HG03342 (cell line): ENCODE data around the gene MACROD2.
"Not testable (repeated sequence)": the region's sequence is repeated elsewhere in the genome, so short reads cannot be mapped to it uniquely, and the experiment has no call there.

ENCODE experiments used
- ATAC-seq: cut with Tn5 transposase; IDR thresholded peaks from one replicate; pipeline ENCODE4 v1.9.1; 2021; ENCODE audit warnings: mild to moderate bottlenecking, moderate library complexity; ENCODE audit not compliant: unreplicated experiment

Gene MACROD2

DNA sequence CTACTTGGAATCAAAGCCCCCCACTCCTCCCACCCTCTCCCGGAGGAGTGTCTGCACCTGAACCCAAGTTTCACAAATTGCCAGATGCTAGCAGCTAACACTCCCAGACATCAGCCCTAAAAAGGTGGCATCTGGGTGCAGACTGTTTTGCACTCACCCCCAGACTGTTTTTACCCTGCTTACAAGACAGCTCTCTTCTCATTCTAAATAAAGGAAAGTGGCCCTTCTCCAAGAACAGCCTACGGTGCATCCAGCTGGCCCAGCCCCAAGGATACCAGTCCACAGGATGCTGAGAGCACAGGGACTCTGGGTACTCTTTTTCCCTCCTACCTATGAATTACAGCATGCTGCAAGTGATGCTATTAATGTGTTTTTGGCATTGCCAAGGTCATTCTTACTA is 1184.1 kb downstream of the MACROD2 start:
- no peak for ATAC-seq

- ATAC-seq: no peak
Measured at GRCh38 chr20:15179781-15180180, 1184.5 kb downstream of the MACROD2 start.

GRCh38 chr20:15185322-15185721 is 1190.0 kb downstream of the MACROD2 start:
- ATAC-seq: no peak

DNA sequence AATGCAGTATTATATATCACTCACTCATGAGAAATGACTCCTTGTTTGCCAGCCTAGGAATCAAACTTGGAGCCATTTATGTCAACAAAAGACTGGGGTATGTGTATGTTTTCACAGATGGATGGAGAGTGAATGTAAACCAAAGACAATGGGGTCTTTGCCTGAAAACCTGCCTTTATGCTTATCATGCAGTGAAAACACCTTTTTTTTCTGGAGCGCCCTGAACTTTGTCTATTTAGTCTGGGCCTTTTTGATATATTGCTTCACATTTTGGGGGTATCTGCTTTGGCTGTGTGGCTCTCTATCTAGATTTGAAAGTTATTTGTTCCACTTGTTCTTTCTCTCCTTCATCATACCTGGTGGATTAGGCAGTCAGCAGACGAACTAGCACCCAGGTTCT is 1190.6 kb downstream of the MACROD2 start:
- no peak for ATAC-seq

DNA sequence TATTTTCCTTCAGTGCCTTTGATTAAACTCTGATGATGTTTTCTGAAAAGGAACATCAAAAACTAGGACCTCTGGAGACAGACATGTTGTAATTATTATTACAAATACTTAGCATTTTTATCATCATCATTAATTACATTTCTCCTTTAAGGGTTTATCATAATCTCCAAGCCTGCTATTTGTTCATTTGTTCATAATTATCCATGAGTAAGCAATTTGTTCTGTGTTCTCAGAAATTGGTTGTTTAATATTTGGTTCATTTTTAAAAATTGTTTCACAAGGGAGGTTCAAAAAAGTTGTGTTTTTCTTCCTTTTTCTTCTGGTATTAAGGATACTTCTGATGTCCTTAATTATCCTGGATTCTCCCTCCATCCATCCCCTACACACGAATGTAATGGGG is 1192.3 kb downstream of the MACROD2 start:
- ATAC-seq: no peak

DNA sequence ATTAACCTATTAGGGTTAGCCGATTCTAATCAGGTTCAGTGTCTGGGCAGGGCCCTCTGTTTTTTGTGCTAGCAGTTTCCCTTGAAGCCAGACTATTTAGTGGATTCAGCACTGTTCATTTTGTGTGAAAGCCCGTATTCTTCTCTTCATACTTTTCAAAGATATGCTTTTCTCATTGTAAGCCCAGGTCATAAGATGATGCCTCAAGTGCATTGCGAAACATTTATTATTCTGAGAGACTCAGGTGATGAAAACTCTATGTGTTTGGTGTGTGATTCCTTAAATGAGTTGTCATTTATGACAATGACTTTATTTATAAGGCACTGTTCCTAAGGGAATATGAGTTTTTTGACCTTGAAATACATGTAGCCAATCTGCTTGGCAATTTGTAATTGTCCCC is 1193.1 kb downstream of the MACROD2 start:
- ATAC-seq: no peak

GRCh38 chr20:15191082-15191723 is 1195.9 kb downstream of the MACROD2 start:
- ATAC-seq: no peak

DNA sequence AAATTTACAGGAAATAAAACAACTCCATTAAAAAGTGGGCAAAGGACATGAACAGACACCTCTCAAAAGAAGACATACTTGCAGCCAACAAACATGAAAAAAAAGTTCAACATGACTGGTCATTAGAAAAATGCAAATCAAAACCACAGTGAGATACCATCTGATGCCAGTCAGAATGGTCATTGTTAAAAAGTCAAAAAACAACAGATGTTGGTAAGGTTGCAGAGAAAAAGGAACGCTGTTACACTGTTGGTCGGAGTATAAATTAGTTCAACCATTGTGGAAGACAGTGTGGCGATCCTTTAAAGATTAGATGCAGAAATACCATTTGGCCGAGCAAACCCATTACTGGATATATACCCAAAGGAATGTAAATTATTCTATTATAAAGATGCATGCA is 1200.1 kb downstream of the MACROD2 start:
- ATAC-seq: no peak

DNA sequence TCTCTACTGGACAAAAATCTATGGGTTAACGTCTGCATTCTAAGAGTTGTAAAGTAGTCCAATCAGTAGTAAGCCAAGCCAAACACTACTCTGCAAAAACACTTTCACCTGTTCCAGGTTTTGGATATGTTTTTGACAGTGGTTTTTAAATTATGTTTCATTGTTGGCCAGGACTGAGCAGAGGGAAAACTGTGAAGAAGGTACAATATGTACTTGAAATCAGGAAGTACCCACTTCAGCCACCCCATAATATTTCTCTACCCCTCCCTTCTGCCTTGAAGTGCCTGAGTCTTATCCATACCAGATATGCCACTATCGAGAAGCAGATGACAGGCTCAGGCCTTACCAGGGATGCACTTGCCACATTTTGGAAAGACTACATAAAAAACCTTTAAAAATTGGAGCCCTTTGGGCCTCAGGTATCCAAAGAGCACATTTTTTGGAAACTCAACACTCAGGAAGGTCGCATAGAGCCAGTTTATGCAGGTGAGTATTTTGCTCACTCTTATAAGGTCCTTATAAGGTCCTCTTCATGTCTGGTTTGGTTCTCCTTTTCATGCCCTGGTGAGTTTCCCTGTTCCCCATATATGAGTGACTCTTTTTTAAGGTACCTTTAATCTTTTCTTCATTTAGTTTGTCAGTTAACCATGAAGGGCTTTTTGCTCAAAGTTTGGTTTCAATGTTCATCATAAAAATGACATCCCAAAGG is 1201.4 kb downstream of the MACROD2 start:
- ATAC-seq: no peak

DNA sequence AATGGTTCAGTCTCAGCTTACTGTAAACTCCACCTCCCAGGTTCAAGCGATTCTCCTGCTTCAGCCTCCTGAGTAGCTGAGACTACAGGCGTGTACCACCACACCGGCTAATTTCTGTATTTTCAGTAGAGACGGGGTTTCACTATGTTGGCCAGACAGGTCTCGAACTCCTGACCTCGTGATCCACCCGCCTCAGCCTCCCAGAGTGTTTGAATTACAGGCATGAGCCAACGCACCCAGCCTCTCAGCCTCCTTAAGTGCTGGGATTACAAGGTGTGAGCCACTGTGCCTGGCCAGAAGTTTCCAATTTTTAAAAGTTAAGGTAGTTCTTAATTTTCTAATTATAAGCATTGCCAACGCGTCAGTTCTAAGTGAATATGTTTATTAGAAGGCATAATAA is 1202.7 kb downstream of the MACROD2 start:
- not testable (repeated sequence) for ATAC-seq

- peak; percentile 33 for ATAC-seq
Measured at GRCh38 chr20:15199698-15200097, 1204.4 kb downstream of the MACROD2 start.

GRCh38 chr20:15200147-15200565 is 1204.8 kb downstream of the MACROD2 start:
- peak; percentile 76 for ATAC-seq

DNA sequence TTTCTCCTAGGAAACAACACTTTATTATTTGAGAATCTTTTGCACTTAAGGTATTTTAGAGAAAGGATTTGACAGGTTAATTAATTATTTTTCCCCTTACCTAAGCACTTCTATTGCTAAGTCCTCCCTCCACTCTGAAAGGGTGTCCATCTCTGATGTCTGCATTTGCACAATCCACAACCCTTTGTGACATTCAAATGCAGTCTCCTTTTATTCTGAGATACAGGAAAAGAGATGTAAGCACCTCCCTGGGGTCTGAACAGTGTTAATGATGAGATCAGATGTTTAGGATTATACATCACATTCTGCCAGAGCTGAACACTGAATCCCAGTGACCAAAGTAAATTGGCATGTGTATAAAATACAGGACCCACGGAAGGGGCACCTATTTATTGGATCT is 1206.3 kb downstream of the MACROD2 start:
- ATAC-seq: no peak

DNA sequence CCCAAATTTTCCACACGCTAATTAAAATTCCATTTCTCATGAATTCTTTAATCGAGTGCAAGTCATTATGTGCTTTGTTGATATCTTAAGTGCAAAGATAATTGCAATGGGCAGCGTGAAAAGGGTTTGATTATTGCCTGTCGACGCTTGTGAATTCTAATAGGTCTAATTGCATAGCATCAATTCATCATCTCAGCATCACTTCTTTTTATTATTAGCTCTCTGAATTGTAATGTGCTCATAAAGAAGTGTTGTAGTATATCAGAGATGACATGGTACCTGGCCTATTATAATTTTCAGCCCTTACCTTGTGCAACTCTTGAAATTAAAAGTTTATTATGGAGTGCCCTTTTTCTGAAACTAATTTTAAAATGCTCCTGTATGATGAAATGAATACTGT is 1208.9 kb downstream of the MACROD2 start:
- no peak for ATAC-seq

DNA sequence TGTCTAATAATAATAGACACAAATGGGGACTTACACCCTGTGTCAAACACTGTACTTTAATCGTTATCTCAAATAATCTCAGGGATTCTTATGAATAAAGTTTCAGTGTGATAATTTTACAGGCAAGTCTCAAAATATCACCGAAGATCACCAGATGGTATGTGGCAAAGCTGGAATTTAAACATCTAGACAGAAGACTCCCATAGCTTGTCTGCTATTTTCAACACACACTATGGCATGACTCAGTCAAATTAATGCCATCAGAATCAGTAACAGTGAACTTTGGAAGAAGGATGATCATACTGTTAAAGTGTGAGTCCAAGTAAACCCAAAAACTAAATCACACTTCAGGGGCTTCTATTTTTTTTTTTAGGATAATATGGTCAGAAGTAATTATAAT is 1209.7 kb downstream of the MACROD2 start:
- no peak for ATAC-seq

DNA sequence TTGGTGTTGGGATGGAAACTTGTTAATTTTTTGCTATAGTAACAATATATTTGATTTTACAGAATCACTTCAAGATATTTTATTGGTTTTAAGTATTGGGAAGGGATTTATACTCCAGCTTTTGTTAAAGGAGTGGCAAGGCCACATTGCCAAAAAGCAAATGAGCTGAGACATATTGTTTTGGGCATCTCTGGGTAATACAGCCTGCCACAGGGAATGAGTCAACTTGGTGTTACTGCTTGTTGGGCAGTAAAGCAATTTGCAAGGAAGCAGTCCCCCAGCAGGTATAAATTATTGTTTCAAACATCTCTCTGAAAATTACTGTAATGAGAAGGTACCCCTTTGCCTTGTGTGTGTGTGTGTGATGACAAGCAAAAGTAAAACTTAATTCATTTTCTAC is 1210.4 kb downstream of the MACROD2 start:
- no peak for ATAC-seq

GRCh38 chr20:15209537-15209936 is 1214.2 kb downstream of the MACROD2 start:
- no peak for ATAC-seq

DNA sequence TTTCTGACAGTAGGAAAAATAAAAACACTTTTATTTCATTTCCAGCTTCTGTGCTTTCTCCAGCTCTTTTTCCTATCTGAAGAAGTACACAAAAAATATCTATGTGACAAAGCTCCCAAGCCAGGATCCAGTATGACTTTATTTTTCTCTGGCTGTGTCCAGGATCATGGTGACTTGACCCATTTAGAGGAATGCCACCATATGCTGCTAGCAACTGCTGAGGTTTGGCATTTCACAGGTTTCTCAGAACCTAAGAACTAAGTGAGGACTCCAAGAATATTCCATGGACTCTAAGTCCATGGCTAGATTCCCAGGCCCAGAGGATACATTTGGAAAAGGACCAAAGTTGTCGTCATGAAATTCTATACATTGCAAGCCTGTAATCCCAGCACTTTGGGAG is 1218.7 kb downstream of the MACROD2 start:
- no peak for ATAC-seq

DNA sequence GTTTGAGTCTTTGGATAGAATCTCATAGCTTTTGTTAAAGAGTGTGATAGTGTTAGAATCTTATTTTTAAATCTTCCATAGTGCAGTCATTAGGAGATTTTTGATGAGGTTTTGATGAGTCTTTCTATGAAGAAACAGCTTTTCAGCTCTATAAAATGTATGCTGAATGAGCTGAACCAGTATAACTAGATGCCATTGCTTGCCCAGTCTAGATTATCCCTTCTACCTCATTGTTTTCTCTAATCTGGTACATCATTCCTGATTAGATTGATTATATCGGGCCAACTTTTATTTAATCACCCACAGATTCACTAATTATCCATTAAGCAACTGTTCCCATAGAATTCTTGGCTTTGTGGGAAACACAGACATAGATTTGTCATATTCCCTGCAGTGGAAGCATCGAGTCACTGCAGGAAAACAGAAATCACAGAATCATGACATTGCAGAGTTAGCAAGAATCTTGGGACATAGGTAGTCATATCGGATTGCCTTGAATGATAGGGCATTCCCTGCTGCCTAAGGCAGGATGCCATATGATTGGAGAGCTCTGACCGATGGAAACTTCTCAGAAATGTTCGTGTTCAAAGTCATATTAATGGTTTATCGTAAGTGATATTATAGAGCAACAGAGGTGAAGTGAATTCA is 1224.8 kb downstream of the MACROD2 start:
- ATAC-seq: no peak

GRCh38 chr20:15220778-15221565 is 1225.7 kb downstream of the MACROD2 start:
- no peak for ATAC-seq
